GM21381 (cell line): ENCODE measurements around the gene BUB1B.
"Not testable (repeated sequence)": the region's sequence is repeated elsewhere in the genome, so short reads cannot be mapped to it uniquely, and the experiment has no call there.

Experiments used
- ATAC-seq: cut with Tn5 transposase; IDR thresholded peaks from one replicate; pipeline ENCODE4 v1.9.1; 2021; ENCODE audit warnings: mild to moderate bottlenecking, moderate library complexity; ENCODE audit not compliant: unreplicated experiment

Gene BUB1B

DNA sequence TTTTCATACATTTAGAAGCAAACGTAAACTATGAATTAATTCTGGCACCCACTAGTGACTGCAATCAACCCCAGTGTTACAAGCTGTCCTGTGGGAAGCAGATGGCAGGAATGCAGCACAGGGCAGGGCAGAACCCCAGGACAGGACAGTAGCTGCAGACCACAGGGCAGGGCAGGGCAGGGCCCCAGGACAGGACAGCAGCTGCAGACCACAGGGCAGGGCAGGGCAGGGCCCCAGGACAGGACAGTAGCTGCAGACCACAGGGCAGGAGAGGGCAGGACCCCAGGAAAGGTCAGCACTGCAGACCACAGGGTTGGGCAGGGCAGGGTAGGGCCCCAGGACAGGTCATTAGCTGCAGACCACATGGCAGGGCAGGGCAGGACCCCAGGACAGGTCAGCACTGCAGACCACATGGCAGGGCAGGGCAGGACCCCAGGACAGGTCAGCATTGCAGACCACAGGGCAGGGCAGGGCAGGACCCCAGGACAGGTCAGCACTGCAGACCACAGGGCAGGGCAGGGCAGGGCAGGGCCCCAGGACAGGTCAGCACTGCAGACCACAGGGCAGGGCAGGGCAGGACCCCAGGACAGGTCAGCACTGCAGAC, 24.9 kb upstream of the BUB1B start:
- ATAC-seq, result not testable (repeated sequence)

DNA sequence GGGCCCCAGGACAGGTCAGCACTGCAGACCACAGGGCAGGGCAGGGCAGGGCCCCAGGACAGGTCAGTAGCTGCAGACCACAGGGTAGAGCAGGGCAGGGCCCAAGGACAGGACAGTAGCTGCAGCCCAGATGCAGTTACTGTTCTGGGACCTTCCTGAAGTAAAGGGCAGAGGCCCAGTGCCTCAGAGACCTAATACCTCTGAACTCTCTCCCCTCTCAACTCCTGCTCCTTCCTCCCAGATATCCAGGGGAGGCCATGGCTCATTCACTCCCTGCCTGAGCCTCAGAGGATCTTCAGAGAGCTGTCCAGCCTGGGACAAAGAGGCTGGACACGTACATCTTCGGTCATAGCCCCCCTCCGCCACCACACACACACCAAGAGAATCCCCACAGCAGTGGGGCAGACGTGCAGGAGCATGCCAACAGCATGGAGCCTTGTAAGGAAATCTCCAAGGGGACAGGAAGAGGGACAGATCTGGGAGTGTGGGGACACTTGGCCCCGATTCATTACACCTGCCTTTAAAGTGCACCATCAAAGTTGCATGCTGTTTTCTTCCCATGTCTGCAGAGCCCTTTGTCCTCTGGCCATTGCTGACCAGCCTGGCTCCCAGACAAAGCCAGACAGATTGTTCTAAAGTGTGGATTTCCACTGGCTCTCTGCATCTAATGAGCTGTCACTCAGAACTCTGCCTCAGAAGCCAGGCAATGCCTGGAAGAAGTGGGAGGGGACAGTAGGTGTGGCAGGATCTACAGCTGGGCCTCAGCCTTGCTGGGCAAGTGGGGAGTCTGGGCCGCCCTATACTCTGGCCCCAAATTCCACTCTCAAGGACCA, 24.2 kb upstream of the BUB1B start:
- ATAC-seq, result no peak

DNA sequence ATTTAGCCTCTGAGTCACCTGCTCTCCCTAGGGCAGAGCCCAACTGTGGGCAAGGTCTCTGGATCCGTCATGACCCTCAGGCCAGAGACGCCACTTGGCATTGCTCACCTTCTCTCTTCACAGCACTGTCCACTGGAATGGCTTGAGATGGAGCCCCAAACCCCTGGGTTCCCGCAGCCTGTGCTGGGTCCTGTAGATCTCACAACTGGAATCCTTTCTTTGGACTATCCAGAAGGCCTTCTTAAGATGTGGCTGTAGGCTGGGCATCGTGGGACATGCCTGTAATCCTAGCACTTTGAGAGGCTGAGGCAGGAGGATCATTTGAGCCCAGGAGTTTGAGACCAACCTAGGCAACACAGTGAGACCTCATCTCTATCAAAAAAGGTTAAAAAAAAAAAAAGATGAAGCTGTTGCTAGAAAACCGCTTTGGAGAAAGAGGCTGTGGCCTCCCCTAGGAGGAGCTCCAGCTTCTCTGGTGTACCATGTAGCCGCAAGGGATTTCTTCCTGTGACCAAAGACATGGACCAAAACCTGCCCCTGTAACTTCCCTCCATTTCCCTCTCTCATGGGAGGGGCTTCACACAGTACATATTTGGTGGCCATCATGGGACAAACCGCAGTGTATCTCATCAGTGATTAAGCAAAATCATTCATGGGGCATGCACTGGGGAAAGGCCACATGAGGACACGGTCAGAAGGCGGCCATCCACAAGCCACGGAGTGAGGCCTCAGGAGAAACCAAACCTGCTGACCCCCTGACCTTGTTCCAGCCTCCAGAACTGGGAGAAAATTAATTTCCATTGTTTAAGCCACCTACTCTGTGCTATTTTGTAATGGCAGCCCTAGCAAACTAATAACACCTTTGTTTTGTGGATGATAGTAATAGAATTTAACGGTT, 23.3 kb upstream of the BUB1B start:
- ATAC-seq, result no peak

DNA sequence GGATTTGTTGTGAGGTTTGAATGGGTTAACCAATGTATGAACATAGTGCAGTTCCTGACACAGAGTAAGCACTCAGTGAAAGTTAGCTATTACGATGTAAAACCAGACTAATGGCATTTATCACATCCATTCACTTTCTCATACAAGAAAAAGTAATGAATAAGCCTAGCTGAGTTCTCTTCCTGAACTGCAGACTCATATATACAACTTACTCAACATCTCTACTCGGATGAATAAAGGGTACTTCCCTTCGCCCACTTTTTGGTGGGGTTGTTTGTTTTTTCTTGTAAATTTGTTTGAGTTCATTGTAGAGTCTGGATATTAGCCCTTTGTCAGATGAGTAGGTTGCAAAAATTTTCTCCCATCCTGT, 22.7 kb upstream of the BUB1B start:
- not testable (repeated sequence) for ATAC-seq

DNA sequence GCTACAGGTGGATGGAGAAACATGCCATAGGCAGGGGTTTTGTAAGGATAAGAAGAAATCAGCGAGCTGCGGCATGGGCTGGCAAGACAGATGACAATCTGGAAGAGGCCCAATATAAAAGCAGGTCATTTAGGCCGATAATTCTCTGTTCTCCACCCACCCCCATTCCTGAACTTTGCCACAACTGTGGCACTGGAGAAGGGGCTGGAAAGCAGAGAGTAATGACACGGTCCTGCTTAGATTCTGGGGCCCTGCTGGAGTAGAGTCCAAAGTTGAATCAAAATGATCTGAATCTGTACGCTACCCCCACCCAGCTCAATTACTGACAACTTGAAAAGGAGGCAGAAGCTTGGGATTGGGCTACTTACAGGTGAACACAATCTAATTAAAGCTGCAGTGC, 18.4 kb upstream of the BUB1B start:
- ATAC-seq, result no peak

DNA sequence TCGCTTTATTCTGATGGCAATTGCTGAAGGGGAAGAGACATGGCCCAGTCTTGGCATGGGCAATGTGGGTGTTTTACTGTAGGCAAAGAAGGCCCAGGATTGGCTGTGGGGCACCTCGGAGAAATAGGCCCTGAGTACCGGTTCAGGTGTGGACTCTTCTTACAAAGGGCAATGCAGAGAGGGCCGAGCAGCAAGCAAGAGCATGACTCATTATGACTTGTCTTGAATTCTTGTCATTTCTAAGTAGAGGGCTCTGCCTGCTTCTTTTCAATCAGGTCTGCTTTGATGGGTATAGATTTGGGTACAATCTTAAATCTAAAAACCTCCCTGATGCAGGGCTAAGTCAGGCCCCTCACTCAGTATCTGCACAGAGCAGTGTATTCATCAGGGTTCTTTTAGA, 14.8 kb upstream of the BUB1B start:
- ATAC-seq, result no peak

DNA sequence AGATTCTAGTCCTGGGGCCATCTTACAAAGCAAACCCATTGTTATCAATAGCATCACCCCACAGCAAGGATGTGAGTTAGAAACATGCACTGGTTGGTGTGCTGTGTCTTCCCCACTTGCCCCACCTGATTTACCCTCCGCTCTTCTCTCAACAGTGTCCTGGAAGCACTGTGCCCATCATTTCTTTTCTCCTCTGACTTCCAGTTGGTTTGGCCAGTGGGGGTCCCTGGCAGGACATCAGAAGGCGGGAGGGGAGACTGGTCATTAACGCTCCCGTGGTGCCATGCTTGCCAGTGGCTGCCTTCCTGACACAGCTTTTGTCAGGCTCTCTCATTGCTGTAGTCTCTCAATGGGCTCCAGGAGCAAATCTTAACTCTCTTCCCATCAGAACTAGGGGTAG, 11.5 kb upstream of the BUB1B start:
- no peak for ATAC-seq

DNA sequence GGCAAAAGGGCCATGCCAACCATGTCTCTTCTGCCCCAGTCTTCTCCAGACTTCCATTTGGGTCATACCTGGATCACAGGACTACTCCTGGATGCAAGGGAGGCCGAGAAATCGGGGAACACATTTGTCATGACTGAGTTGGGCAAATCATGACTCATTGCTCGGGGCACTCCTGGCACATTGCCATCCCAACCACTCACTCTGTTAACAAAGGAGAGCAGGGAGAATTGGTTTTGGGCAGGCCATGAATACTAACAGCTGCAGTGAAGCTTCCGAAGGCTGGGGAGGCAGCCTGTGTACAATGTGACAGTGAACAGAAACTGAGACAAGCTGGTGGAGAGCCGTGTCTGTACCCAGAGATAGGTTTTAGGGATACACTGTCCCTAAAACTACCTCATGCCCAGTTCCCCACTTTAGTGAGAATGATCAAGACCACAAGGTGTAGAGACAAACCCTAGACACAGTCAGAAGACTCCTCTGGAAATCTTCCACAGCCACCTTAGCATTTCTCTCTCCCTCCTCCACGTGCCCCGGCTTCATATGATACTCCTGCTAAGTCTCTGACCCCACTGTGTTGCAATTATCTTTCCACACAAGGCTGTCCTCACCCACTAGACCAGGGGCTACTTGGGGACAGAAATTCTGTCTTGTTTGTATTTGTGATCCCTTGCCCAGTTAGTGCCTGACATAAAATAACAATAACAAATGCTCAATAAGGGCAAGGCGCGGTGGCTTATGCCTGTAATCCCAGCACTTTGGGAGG, 10.5 kb upstream of the BUB1B start:
- no peak for ATAC-seq

DNA sequence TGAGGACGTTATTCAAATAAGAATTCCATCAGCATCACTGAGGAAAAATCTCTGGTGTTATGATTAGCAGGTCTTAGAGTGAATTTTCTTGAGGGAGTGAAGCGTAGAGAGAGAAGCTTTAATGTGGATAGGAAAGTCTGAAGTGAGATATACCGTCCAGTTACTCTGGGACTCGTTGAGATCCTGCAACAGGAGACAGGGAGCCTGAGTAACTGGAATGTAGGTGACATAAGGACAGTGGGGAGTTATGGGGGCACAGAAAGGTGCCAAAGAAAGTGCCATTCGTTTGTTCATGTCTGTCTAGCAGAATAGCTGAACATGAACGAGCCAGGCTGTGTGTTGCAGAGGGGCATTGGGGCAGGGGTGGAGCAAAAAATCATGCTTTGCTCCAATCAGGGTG, 9.4 kb upstream of the BUB1B start:
- ATAC-seq, result no peak

DNA sequence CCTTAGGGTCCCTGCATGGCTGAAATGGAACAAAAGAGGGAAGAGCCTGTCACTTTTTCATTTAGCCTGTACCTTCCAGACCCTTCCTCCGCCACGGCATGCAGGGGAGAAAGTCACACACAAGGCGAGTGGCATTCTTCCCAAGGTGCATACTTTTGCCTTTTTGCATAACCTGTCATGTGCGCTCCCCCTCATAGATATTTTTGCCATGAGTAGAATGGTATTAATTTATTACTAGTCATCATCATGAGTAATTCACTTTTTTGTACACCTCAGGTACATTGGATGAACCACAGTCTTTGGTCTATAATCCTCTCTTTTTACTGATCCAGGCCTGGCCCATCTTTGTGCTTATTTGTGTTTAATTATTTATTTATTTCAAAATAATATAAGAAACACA, 8.9 kb upstream of the BUB1B start:
- no peak for ATAC-seq

DNA sequence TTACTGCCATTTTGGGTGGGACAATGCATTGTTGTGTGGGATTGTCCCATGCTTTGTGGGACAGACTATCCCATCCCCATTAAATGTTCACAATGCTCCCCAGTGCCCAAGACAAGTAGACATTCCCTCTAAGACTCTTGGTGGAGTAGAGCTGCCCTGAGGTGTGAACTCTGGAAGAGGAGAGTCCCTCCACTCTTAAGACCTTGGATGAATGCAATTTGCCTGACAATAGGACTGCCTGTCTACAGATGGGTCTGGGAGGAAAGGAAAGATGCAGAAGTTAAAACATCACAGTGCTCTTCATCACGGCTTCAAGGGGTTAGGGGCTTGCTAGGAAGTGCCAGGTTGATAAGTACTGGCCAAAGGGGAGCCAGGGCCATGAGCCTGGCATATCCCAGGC, 6.0 kb upstream of the BUB1B start:
- ATAC-seq, result not testable (repeated sequence)

DNA sequence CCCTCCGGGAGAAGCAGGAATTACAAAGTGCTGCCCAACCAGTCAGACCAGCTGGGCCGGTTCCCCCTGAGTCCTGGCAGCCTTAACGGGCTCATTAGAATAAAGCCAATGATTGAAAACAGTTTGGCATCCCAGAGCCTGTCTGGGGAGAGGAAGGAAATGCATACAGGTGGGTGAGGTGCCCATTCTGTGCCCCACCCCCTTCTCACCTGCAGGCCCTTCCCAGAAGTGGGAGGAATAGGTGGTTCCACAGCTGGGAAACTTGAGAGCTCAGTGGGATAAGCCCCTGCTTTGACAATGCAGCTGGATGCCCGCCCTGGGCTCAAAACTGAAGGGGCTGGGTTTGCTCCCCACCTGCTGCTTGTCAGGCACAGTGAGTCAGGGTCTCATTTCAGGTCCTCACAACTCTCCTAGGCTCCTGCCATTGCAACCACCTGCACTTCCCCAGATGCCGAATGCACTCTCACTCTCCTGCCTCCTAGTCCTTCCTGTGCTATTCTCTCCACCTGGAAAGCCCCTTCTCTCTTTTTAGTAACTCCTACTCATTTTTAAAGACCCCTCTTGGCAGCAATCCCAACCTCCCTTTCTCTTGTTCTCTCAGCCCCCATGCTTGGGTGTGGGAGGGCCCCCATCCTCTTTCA, 5.5 kb upstream of the BUB1B start:
- ATAC-seq, result no peak

DNA sequence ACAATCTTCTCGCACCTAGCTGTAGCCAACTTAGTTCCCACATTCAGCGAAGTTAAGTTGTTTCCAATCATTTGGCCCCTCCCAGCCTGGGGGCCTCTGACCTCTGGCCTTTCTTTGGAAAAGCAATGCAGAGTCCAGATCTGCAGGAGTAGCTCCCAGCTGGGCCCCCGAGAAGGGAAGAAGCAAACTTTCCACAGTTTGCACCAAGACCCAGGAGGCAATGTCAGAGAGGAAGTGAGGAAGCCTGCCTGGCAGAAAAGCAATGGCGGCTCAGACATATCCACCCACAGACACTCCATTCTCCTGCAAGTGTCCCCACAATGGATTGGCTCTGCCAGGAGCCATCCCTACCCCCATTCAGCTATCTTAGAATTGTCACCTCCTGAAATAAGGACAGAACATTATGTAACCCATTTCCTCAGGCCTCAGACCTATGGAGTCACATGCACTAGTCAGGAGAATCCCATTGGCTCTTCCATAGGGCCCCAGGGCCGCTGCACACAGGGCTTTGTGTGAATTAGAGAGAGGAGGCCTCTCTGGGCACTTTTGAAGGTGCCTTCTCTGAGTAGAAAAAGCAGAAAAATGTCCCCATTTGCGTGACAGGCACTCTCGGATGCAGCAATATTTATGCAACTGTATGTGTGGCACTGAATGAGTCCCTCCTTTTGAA, 3.0 kb upstream of the BUB1B start:
- no peak for ATAC-seq

DNA sequence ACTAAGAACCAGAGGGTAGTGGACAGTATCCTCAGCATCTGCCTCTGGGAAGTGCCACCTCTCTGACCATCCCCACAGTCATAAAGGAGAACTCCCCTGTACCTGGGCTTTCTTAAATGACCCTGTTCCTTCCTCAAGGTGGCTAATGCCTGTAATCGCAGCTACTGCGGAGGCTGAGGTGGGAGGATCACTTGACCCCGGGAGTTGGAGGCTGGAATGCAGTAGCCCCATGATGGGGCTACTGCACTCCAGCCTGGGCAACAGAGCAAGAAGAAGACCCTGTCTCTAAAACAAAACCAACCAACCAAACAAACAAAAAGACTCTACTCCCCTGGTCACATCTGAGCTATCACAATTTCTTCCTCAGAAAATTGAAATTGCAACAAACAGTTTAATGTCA, 848 bp upstream of the BUB1B start:
- no peak for ATAC-seq

DNA sequence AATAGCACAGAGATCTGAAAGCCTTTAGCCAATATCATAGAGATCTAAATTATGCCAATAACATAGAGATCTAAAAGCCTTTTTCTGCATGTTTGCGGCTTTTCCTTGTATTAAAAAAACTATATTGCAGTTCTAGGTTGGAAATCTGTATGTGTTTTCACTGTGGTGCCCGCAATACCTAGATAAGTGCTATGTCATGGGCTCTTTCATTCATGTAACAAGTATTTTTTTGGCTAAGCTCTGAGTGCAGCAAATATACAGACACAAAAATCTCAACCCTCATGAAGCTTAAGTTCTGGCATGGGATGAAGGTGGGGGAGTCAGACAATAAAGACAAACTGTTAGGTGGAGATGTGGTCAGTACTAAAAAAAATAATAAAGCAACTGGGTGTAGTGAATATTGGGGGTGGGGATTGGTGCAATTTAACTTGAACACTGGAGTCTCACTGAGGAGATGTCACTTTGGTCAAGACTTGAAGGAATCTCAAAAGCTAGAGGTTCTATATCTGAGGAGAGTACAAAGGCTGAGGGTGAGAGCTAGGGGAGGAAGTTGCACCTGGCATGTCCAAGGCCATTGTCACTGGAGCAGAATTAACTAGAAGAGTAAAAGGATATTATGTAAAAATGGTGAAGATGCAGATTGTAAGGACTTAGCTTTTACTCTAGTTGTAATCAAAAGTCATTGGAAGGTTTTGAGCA, 973 bp downstream of the BUB1B start:
- ATAC-seq, result no peak

DNA sequence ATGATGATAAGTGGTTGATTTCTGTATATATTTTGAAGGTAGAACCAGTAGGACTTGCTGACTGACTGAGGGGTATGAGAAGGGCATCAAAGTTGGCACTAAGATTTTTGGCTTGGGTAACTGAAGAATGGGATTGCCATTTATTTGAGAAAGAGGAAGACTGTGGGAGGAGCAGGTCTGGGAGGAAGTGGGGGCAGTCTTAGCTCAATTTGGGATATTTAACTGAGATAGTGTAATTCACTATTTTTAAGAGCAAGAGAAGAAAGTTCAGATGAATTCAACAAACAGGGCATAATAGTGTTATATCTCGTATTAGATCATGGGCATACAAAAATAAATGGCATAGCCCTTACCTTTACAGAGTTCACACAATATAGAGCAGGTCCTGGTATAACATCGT, 1.7 kb downstream of the BUB1B start:
- ATAC-seq, result no peak

DNA sequence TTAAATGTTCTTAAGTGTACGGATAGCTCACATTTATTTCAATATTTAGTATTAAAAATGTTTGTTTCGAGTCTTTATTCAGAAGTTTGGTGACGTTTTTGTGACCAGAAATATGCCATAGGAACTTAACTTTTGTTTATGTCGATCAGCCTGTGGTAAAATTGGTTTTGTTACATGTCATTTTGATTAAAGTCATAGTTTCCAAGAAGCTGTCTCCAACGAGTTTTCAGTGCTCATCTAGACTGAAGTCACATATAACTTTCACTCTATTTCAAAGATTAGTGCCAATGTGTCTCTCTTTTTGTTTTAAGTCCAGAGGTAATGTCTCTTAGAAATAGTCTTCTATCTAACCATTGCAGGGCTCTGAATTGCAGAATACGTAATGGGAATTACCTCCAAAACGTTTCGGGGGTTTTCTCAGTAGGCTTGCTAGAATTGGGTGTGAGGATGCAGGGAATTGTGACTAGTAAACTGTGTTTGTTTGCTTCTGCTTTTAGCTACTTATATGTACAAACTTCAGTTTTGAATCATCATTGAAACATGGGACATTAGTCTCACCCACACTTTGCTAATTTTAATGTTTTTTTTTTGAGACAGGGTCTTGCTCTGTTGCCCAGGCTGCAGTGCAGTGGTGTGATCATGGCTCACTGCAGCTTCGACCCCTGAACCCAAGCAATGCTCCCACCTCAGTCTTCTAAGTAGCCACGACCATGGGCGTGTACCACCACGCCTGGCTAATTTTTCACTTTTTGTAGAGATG, 3.0 kb downstream of the BUB1B start:
- ATAC-seq, result no peak

DNA sequence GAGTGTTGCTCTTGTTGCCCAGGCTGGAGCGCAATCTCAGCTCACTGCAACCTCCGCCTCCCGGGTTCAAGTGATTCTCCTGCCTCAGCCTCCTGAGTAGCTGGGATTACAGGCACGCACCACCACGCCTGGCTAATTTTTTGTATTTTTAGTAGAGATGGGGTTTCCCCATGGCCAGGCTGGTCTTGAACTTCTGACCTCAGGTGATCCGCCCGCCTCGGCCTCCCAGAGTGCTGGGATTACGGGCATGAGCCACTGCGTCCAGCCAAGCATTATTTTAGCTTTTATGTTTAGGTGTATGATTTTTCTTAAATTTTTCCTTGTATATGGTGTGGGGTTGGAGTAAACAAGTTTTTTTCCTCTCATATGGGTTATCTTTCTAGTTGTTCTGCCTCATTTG, 6.5 kb downstream of the BUB1B start:
- ATAC-seq, result not testable (repeated sequence)

DNA sequence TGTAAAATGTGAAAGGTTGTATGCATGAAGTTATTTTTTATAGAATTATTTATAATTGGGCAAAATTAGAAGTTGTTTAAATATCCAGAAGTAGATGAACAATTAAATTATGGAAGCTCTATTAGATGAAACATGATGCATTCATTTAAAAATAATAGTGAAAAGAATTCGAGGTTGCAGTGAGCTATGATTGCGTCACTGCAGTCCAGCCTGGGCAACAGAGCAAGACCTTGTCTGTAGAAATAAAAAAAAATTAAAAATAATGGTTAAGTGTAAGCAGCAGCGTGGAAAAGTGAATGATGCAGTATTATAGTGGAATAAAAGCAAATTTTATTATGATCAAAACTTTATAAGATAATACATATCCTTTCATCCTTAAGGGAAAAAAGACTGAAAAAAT, 14.3 kb downstream of the BUB1B start:
- no peak for ATAC-seq
